Left cardiac atrium (tissue), 4 donors: ENCODE data around the gene EMC8. TPM values are rescaled to one million over a fixed set of nuclear protein-coding genes. Genes with fewer than 3 reads are reported as not detected.

Source experiments
- ATAC-seq, 2 donors: fragments of 200-7000 bp; cut with Tn5 transposase; one replicate each; pipeline ENCODE4 v1.9.1; 2020; ENCODE audit warnings: mild to moderate bottlenecking in 2 of 2, moderate library complexity in 2 of 2
- DNase-seq: peaks from one replicate; pipeline ENCODE4 v3.0.0-alpha.2; 2020
- intact Hi-C, 2 donors: fragments of 100-400 bp; cut with DNase I; formaldehyde crosslinking; loops; one replicate each; pipeline versions ENCODE4 v1.14.1 to v1.15.1; 2022 to 2023
- total RNA-seq, 2 donors: library from RNA; stranded (reverse); fragmentation: NEBNext Ultra II Directional; extraction: Animal tissue kit (Norgen Biotek cat#: 25700); gene quantifications; one replicate each; pipeline ENCODE4 v1.2.1, GENCODE V29; 2021
- donor health status: DM: no; HTN: yes; CAD: no.
- donor health status: DM: no; HTN: yes; CAD: no; lungs with severe emphysema.
- donor health status: DM: yes; HTN: yes; CAD: no.
- donor health status: Dilated cardiomyopathy.

Gene EMC8
- total RNA-seq, 2 donors from 2014 or later, result 18.6 to 24.4 TPM

DNA sequence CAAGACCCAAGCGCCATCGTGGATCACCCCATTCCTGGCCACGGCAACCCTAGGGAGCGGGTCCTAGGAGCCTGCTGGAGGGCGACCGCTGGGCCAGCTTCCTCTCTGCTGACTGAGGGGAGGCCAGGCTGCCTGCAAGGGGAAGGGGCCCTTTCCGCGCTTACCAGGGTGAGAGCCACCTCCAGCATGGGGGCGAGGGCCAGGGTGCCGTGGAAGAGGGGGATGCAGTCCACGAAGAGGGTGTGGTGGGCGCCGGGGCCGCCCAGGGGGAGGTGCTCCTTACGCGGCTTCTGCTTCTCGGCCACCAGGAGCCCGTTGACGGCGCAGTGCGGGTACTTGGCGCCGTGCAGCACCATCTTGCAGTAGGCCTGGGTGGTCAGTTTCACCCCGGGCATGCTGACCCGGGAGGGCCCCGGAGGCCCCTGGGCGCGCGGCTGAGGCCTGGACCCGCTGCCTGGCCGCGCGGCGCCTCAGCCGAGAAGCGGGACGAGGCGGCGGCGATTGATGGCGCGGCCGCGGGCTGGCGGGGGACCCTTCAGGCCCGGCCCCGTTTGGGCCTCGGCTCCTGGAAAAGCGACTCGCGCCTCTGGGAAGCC lies 345 bp downstream of the EMC8 start:
- intact Hi-C loops, result no loop called here
- DNase-seq (peak; percentile 45), ATAC-seq (peak; percentile 43 to 49)

DNA sequence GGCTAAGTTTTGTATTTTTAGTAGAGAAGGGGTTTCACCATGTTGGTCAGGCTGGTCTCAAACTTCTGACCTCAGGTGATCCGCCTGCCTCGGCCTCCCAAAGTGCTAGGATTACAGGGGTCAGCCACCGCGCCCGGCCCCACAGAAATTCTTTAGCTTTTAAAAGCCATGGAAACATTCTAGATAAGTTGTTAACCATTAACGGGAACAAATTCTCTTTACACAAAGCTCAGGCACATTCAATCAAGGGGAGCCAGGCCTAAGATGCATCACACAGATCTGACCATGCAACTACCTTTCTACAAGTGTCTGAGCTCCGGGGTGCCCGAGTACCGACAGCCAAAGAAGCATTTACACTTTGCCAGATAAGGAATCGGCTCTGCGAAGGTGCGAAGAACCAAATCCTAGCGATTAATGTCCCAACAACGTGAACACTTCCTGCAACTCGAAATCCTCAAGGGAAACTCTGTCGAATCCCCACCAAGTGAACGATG lies 1.0 kb downstream of the EMC8 start:
- no peak for ATAC-seq
- DNase-seq, result peak; percentile 15
- intact Hi-C loops, result no loop called here

DNA sequence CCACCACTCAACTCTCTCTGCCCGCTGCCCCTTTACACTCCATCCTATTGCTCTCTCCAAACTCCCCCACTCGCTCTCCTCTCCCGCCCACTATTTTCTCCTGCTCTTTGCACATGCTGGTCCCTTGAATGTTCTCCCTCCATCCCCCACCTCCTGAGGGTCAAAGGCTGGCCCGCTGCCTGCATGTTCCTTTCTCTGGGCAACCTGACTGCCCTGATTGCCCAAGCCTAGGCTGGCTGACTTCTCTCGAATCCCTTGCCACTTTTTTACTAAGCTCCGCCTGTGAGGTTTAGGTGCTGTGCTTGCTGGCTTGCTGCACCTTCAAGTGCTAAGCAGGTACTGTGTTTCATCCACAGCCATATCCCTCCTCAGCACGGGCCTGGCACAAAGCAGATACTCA lies 2.7 kb downstream of the EMC8 start:
- ATAC-seq (no peak), DNase-seq (peak; percentile 5)
- intact Hi-C loops, result no loop called here

- ATAC-seq, result no peak
Observed at GRCh38 chr16:85796152-85796551, 3.2 kb downstream of the EMC8 start.

DNA sequence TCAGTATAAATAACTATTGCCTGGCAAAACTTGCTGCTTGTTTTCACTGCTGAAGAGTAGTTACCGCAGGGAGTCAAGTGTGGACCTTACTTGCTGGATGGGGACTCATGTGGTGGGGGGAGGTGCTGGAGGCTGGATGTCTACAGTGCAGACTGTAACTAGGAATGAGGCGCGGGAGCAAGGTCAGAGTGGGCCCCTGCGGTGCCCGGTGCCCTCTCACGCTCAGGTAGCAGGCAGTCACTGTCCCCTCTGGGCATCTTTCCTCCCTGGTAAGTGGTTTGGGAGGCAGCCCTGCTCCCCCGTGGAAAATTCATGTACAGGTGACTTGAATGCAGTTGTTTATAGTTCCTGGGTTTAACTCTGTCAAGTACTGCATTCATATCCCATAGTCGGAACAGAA lies 4.6 kb downstream of the EMC8 start:
- intact Hi-C loops, result no loop called here
- ATAC-seq, result no peak
- DNase-seq, result peak; percentile 8

More at GRCh38 chr16:85796152-85796551, 3.2 kb downstream of the EMC8 start:
- intact Hi-C loops, result no loop called here
- peak; percentile 8 for DNase-seq

DNA sequence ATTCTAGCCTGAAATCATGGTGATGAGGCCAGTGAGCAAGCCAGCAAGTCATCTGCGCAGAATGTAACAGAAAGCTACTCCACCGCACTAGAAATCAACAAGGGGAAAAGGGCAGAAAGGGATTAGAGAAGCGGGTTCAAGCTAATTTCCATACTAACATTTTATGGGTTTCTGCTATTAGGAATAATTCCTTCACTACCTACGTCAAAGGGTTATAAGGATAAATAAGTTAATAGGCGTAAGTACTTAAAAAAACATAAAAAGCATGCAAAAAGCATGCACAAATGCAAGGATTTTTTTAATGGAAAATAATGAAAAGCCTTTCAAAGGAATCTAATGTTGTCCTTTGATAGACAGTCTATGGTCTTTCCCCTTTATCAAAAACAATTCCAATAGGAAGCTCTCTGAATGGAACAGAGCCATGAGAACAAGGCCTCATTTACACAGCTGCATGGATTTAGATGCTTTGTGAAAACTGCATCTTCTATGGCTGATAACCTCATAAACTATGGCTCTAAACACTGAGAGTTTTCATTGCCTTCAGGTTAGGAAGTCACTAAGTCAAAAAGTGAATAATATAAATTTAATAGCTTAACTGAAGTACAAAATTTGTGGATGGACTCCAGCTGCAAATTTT lies 5.6 kb downstream of the EMC8 start:
- ATAC-seq (no peak), DNase-seq (peak; percentile 3)
- intact Hi-C loops, result no loop called here

- intact Hi-C loops, result no loop called here
- DNase-seq (no peak), ATAC-seq (no peak)
Observed at GRCh38 chr16:85789773-85790172, 9.6 kb downstream of the EMC8 start.

- DNase-seq (no peak), ATAC-seq (no peak)
- intact Hi-C loops, result no loop called here
Observed at GRCh38 chr16:85788819-85789218, 10.5 kb downstream of the EMC8 start.

- DNase-seq, result no peak
- ATAC-seq, result no peak
- intact Hi-C loops, result no loop called here
Observed at GRCh38 chr16:85785927-85786326, 13.4 kb downstream of the EMC8 start.

DNA sequence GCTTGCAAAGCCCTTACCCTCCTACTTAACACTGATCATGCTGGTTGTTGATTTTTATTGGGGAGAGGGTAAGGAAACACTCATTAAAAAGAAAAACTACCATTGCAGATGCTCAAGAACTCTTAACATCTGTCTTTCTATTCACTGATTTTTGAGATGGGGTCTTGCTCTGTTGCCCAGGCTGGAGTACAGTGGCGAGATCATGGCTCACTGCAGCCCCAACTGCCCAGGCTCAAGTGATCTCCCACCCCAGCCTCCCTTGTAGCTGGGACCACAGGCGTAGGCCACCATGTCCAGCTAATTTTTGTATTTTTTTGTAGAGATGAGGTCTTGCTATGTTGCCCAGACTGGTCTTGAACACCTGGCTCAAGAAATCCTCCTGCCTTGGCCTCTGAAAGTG lies 14.5 kb downstream of the EMC8 start:
- DNase-seq (no peak), ATAC-seq (no peak)
- intact Hi-C loops, result no loop called here

DNA sequence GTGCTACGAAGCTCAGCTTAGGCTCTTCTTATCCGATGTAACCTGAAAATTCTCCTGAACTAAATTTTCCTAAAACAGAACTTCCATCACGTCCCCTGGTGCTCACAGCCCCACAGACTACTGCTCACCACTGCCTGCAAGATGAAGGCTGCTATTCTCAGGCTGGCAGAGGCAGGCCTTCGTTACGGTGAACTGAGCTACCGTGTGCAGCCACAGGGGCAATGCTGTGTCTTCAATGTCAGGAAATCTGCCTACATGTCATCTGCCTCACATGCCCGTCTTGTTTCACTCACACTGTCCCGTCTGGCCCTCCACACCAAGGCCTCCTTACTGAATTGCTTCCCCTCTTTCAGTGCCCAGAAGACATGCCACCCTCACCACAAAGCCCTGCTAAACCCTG lies 15.9 kb downstream of the EMC8 start:
- intact Hi-C loops, result no loop called here
- no peak for ATAC-seq
- DNase-seq, result no peak

DNA sequence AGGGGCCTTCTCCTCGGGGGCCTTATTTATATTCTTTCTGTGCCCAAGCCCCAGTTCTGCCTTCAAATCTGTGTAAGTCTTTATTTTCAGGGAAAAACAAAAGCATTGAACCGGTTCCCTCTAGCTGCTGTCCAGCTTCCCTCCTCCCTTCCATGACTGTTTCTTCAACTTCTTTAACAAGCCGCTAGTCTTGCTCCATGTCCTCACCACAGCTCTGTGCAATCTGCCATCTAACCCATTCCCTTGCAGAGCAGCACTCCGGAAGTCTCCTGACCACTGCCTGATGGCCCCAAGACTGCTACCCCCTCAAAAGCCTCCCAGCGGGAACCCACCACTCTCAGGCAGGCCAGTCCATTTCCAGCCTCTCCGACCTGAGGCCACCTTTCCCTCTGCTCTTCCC lies 16.9 kb downstream of the EMC8 start:
- DNase-seq (peak; percentile 1), ATAC-seq (no peak)
- intact Hi-C loops, result no loop called here

DNA sequence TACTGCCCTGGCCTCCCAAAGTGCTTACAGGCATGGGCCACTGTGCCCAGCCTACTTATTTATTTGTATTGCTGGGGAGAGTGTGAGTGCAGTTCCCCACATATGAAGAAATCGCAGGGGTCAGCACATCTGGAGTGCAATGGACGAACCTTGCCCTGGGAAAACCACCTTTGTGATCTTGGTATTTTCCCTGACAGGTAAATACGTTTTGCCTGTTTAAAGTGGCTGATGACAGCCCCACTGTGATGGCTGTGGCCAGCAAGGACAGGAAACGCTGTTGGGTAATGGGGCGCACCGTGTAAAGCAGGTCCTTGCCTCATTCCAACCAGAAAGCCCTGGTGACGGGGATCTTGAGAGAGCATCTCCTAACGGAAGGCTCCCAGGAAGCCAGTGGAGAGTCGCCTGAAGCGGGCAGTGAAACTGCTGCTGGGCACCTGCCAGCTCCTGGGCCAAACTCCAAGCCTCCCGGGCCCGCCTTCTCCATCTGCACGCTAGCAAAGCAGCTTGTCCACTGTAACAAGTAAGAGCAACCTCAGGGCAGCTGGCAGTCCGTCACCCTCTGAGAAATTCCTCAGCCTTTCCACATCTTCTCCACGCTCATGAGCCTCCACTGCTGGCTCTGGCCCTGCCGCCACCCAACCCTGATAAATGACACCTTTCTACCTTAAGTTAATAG lies 17.5 kb downstream of the EMC8 start:
- DNase-seq (peak; percentile 46), ATAC-seq (peak; percentile 73 to 83)
- intact Hi-C loops, result no loop called here

- ATAC-seq, result no peak
- DNase-seq, result no peak
- intact Hi-C loops, result no loop called here
Observed at GRCh38 chr16:85781156-85781555, 18.2 kb downstream of the EMC8 start.

DNA sequence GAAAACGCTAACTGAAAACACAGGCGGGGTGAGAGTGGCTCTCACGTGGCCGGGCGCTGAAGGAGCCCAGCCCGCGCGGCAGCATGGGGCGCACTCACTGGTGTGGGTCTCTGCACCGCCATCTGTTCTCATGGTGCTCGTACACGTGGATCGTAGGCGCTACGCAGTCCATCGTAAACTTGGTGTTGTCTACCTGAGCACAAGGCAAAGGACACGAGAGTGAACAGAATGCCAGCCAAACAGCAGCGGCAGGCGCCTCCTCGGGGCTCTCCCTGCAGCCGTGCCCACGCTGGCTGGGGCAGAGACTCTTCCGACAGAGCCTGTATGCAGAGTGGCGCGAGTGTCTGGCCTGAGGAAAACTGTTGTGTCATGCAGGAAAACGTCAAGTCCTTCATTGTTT lies 19.1 kb downstream of the EMC8 start:
- DNase-seq (peak; percentile 5), ATAC-seq (no peak)
- intact Hi-C loops, result no loop called here

DNA sequence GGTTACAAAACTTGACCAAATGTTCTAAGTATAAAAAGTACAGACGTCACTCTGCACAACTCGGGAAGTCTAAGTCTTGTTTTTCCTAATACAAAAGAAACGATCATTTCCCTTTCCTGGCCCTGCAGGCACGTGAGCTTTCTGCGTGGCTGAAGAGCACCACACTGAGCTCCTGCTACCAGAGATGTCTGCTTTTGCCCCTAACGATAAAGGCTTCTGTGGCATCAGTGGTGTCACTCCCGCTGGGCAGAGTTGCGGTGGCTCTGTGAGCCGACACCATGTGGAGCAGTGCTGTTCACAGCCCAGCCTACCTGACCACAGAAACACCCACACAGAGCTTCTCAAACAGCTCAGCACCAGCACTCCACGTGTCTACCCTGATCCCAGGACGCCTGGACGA lies 20.5 kb downstream of the EMC8 start:
- no peak for ATAC-seq
- intact Hi-C loops, result no loop called here

GRCh38 chr16:85777583-85778310 lies 21.6 kb downstream of the EMC8 start:
- intact Hi-C loops, result no loop called here
- DNase-seq (no peak), ATAC-seq (no peak)

More for the DNA sequence above, 20.5 kb downstream of the EMC8 start:
- peak; percentile 2 for DNase-seq

DNA sequence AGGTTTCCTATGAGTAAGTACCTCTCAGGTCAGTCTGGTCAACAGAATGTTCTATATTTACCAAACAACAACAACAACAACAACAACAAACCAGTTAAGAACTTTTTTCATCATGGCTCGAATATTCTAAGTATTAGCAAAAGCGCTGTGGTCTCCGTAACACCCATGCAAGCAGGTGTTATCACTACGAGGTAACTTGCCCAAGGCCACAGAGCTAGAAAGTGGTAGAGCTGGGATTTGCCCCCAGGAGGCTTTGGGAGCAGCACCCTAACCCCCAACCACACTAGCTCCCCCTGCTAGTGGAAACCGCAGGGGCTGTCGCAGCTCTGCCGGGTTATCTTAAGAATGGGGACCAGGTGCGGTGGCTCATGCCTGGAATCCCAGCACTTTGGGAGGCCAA lies 24.5 kb downstream of the EMC8 start:
- DNase-seq (no peak), ATAC-seq (no peak)
- intact Hi-C loops, result no loop called here

DNA sequence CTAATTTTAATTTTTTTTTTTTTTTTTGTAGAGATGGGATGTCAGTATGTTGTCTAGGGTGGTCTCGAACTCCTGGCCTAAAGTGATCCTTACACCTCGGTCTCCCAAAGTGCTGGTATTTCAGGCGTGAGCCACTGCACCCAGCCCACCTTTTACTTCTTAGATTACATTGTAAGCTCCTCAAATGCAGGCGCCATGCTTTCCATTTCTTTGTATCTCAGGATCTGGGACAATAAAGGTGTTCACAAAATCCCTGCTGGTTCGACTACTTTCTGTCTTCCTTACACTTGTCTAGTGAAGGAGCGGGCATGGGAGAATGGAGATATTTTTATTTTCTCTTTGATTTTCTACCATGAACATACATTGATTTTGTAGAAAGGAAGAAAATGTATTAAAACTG lies 25.2 kb downstream of the EMC8 start:
- no peak for DNase-seq

GRCh38 chr16:85773044-85773443 lies 26.3 kb downstream of the EMC8 start:
- no peak for ATAC-seq
- intact Hi-C loops, result no loop called here
- peak; percentile 8 for DNase-seq

More for the DNA sequence above, 25.2 kb downstream of the EMC8 start:
- ATAC-seq, result no peak
- intact Hi-C loops, result no loop called here
